Keratinocyte (primary cell): ENCODE measurements around the gene BRPF1. TPM values are rescaled to one million over a fixed set of nuclear protein-coding genes. Genes with fewer than 3 reads are reported as not detected.

Experiments
- DNase-seq: peaks from one replicate; pipeline ENCODE4 v3.0.0-alpha.2; 2011; ENCODE audit warnings: low read depth, missing footprints, low spot score
- FAIRE-seq: peaks from 2 replicates; lab custom pipeline; 2011; peaks lifted over from hg19 to GRCh38; lab: Jason Lieb, UNC
- H2AFZ ChIP-seq: 2 replicates; pipeline ENCODE4 v1.6.0; 2012; ENCODE audit warnings: low read length, control low read depth, inconsistent platforms; ENCODE audit not compliant: control insufficient read depth
- H3K27ac ChIP-seq: 2 replicates; pipeline ENCODE4 v1.5.1; 2011; ENCODE audit warnings: low read length; ENCODE audit not compliant: control insufficient read depth, insufficient read depth
- H3K27me3 ChIP-seq: 3 replicates; pipeline ENCODE4 v1.6.0; 2011; ENCODE audit warnings: low read length; ENCODE audit not compliant: control insufficient read depth, insufficient read depth; ENCODE audit errors: extremely low read depth
- H3K36me3 ChIP-seq, 2 experiments: 2 replicates in 1 of 2; 3 replicates in 1 of 2; pipeline ENCODE4 v1.5.1; 2011; ENCODE audit warnings: low read length in 2 of 2, mild to moderate bottlenecking in 1 of 2; ENCODE audit not compliant: control insufficient read depth in 2 of 2, insufficient read depth in 2 of 2; ENCODE audit errors: extremely low read depth in 1 of 2
- H3K4me1 ChIP-seq: 3 replicates; pipeline ENCODE4 v1.5.1; 2011; ENCODE audit warnings: low read length; ENCODE audit not compliant: control insufficient read depth, insufficient read depth; ENCODE audit errors: extremely low read depth
- H3K4me2 ChIP-seq: 3 replicates; pipeline ENCODE4 v1.6.0; 2011; ENCODE audit warnings: low read depth, low read length; ENCODE audit not compliant: control insufficient read depth, insufficient read depth; ENCODE audit errors: extremely low read depth
- H3K4me3 ChIP-seq, 3 experiments: fragments of 200-600 bp in 1 of 3; sonication (generic) in 1 of 3; 2 replicates in 2 of 3; 3 replicates in 1 of 3; pipeline ENCODE4 v1.5.1; 2011 to 2016; ENCODE audit warnings: low read length in 3 of 3, mild to moderate bottlenecking in 3 of 3, control low read depth in 2 of 3, inconsistent platforms in 1 of 3, low read depth in 1 of 3, mixed read lengths in 1 of 3, mixed run types in 1 of 3, moderate library complexity in 1 of 3; ENCODE audit not compliant: control insufficient read depth in 2 of 3, insufficient read depth in 2 of 3; ENCODE audit errors: extremely low read depth in 1 of 3
- H3K79me2 ChIP-seq: 2 replicates; pipeline ENCODE4 v1.6.0; 2012; ENCODE audit warnings: low read length; ENCODE audit not compliant: control insufficient read depth, insufficient read depth
- H3K9ac ChIP-seq: 3 replicates; pipeline ENCODE4 v1.6.0; 2011; ENCODE audit warnings: low read length; ENCODE audit not compliant: control insufficient read depth, insufficient read depth; ENCODE audit errors: extremely low read depth
- H3K9me1 ChIP-seq: 3 replicates; pipeline ENCODE4 v1.6.0; 2011; ENCODE audit warnings: low read length; ENCODE audit not compliant: control insufficient read depth, insufficient read depth; ENCODE audit errors: extremely low read depth
- H3K9me3 ChIP-seq: 2 replicates; pipeline ENCODE4 v1.5.1; 2012; ENCODE audit warnings: low read depth, low read length; ENCODE audit not compliant: control insufficient read depth
- H4K20me1 ChIP-seq: 3 replicates; pipeline ENCODE4 v1.6.0; 2011; ENCODE audit warnings: low read length; ENCODE audit not compliant: control insufficient read depth, insufficient read depth; ENCODE audit errors: extremely low read depth
- CTCF ChIP-seq, 3 experiments: IDR thresholded peaks in 1 of 3; conservative IDR thresholded peaks in 1 of 3; optimal IDR thresholded peaks in 1 of 3; 2 replicates in 2 of 3; 3 replicates in 1 of 3; pipeline versions ENCODE3 to v1.5.1; 2011; ENCODE audit warnings: low read length in 3 of 3, mild to moderate bottlenecking in 3 of 3, moderate library complexity in 2 of 3, control low read depth in 1 of 3, inconsistent platforms in 1 of 3; ENCODE audit not compliant: insufficient read depth in 2 of 3; ENCODE audit errors: extremely low read depth in 1 of 3
- EZH2 ChIP-seq: IDR thresholded peaks from one replicate; pipeline ENCODE4 v1.6.1; 2012; ENCODE audit warnings: inconsistent platforms, mild to moderate bottlenecking, low read length, moderate library complexity
- dilution Hi-C: fragments of 300-500 bp; cut with MboI; formaldehyde crosslinking; loops from one replicate; pipeline ENCODE4 v1.7.0; 2020; ENCODE audit warnings: low sequenced_read_pairs; ENCODE audit not compliant: extremely low pct_ligation_motif_present
- polyA plus RNA-seq, 5 experiments: library from polyadenylated mRNA; depleted of rRNA in 3 of 5; stranded (reverse) in 3 of 5; stranded (forward) in 1 of 5; unstranded in 1 of 5; fragments of >200 nt; gene quantifications; 1 replicate in 1 of 5; 2 replicates in 3 of 5; 3 replicates in 1 of 5; pipeline versions ENCODE4 v1.2.1 to v1.2.3, GENCODE V29; 2011 to 2012; ENCODE audit warnings: missing spikeins in 2 of 5, low read depth in 1 of 5, low replicate concordance in 1 of 5

BRPF1 gene
- polyA plus RNA-seq, 1 donor (not counting 4 experiments of a cell fraction or from before 2014, with no cell fraction given) = 8.0 TPM

- no peaks in the 10 kb centered on the region for H4K20me1 ChIP-seq
- no peaks in the 10 kb centered on the region for H3K27me3 ChIP-seq
- no peaks in the 10 kb centered on the region for H3K4me1 ChIP-seq
- H3K4me3 ChIP-seq = no peak overlapping the region
- dilution Hi-C loops = no loop called here
- H3K9me1 ChIP-seq = no peaks in the 10 kb centered on the region
- no peaks in the 10 kb centered on the region for H3K9me3 ChIP-seq
- H3K79me2 ChIP-seq = no peaks in the 10 kb centered on the region
- FAIRE-seq = no peak
- H3K36me3 ChIP-seq = peaks cover 31 to 47% of the 10 kb centered on the region in 2 experiments
- no peak overlapping the region for H3K4me2 ChIP-seq
- DNase-seq = no peak
- TF ChIP-seq EZH2 (no peak), CTCF (optimal IDR thresholded peaks at IDR 0.05 in 1 of 3, IDR thresholded peaks at IDR 0.05 in 1 of 3, conservative IDR thresholded peaks at IDR 0.05 in 1 of 3; ENCODE audit: extremely low read depth in 1 of 3, insufficient read depth in 2 of 3, low read length in 3 of 3) (no peak)
- no peak overlapping the region for H2AFZ ChIP-seq
- no peak overlapping the region for H3K27ac ChIP-seq
- no peak overlapping the region for H3K9ac ChIP-seq
Measured at GRCh38 chr3:9686703-9687102, 44.8 kb upstream of the BRPF1 start.

- H3K27me3 ChIP-seq = no peaks in the 10 kb centered on the region
- no peak overlapping the region for H3K27ac ChIP-seq
- H2AFZ ChIP-seq = no peak overlapping the region
- no peaks in the 10 kb centered on the region for H3K9me3 ChIP-seq
- H4K20me1 ChIP-seq = no peaks in the 10 kb centered on the region
- no peak for TF ChIP-seq CTCF (optimal IDR thresholded peaks at IDR 0.05 in 1 of 3, IDR thresholded peaks at IDR 0.05 in 1 of 3, conservative IDR thresholded peaks at IDR 0.05 in 1 of 3; ENCODE audit: extremely low read depth in 1 of 3, insufficient read depth in 2 of 3, low read length in 3 of 3)
- TF ChIP-seq EZH2 = no peak
- no peak overlapping the region for H3K4me2 ChIP-seq
- H3K4me3 ChIP-seq = no peak overlapping the region
- FAIRE-seq (no peak), DNase-seq (no peak)
- H3K4me1 ChIP-seq = no peaks in the 10 kb centered on the region
- no peaks in the 10 kb centered on the region for H3K79me2 ChIP-seq
- dilution Hi-C loops = no loop called here
- H3K9ac ChIP-seq = no peak overlapping the region
- peaks cover 28 to 46% of the 10 kb centered on the region in 2 experiments for H3K36me3 ChIP-seq
- no peaks in the 10 kb centered on the region for H3K9me1 ChIP-seq
Measured at GRCh38 chr3:9687514-9687913, 44.0 kb upstream of the BRPF1 start.
